ENCODE data around the gene EDAR.

The EDAR gene

DNA sequence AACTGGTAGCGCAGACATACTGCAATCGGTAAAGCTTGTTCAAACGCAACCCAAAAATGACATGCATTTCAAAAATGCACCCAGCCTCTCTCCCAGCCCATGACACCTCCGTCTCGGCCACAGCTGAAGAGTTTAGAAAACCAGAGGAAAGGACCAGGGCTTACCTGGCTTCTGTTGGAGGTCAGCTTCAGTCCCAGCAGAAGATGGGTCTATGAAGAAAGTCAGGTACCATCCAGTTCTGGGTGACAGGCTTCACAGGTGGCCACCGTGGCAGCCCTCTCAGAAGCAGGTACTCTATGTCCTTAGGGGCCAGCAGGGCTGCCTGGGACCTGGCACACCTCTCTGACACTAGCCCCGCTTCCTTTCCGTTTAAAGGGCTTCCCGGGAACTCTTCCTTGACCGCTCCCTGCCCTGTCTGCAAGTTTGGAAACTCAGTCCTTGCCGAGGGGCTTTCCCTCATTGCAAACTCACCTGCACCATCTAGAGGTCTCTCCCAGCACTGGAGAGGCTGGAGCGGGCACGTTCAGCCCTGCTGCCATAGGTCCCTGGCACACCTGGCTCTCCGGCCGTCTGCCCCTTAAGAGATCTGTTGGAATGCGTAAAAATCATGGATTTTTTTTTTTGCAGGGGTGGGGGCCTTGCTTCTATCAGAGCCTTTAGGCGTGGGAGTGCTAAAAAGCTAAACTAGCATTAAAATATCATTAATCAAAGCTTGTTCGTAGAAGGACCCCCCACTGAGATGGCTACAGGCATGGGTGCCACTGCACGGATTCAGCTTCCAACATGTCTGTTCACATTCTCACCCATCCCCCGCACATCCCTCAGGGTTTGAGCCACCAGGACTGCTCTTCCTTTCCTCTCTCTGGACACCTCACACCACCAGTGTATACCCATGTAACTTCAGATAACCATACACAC lies at the start of gene EDAR:
TSS of gene EDAR (minus strand) at position 425 of the 918 bp plus-strand sequence. CDS start 58,206 bp downstream, outside the sequence.
- TF ChIP-seq, protein P1, sequence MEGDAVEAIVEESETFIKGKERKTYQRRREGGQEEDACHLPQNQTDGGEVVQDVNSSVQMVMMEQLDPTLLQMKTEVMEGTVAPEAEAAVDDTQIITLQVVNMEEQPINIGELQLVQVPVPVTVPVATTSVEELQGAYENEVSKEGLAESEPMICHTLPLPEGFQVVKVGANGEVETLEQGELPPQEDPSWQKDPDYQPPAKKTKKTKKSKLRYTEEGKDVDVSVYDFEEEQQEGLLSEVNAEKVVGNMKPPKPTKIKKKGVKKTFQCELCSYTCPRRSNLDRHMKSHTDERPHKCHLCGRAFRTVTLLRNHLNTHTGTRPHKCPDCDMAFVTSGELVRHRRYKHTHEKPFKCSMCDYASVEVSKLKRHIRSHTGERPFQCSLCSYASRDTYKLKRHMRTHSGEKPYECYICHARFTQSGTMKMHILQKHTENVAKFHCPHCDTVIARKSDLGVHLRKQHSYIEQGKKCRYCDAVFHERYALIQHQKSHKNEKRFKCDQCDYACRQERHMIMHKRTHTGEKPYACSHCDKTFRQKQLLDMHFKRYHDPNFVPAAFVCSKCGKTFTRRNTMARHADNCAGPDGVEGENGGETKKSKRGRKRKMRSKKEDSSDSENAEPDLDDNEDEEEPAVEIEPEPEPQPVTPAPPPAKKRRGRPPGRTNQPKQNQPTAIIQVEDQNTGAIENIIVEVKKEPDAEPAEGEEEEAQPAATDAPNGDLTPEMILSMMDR (conservative IDR thresholded peaks at IDR 0.05), result peak; percentile 91
- peak within 1 kb of the TSS; percentile 15; the same call in 1 of the 2 replicates for H3K27ac ChIP-seq

DNA sequence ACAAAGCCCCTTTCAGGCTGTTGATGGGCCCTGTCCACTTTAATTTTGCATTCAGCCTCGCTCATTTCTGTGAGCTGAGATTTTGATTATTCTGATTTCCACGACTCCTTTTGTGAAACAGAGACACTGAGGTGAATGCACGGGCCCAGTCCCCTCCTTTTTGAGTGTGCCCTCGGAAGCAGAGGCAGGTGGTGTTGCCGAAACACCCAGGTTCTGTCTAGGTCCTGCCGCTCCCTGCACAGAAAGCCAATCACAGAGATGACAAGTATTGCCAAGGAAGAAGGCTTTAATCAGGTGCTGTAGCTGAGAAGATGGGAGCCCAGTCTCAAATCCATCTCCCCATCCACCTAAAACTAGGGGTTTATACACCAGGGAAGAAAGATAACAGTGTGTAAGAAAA lies 44.2 kb upstream of the EDAR start:
- TF ChIP-seq, protein P1 (conservative IDR thresholded peaks at IDR 0.05), result no peak

DNA sequence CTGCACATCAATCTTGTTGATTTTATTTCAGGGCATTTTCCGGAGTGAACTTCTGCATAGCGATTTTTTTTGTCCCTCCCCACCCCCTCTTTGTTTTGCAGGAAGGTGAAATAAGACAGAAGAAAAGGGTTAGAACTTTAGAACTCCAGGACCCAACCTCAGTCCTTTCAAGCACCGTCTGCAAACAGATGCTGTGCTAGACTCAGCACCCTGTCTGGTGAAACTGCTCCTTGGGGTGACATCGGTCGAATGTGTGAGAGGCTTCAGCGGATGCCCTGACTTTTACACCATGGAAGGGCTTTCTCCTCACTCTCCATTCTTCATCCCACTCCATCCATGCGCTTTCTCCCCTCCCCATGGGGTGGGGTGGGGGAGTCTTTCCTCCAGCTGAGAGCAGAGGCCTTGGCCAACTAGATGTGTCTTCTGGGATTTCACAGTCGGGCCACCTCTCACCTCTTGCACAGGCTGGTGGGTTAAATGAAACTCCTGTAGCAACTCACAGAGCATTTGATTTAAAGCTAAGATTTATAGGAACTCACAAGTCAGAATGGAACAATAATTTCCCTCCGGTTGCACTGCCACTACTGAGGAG lies 43.3 kb upstream of the EDAR start:
- H3K27ac ChIP-seq, result peak overlapping the region; percentile 66
- TF ChIP-seq, protein P1 (conservative IDR thresholded peaks at IDR 0.05), result no peak

More for the DNA sequence above, 44.2 kb upstream of the EDAR start:
- H3K27ac ChIP-seq, result no peak overlapping the region; the same call in 1 of the 2 replicates

DNA sequence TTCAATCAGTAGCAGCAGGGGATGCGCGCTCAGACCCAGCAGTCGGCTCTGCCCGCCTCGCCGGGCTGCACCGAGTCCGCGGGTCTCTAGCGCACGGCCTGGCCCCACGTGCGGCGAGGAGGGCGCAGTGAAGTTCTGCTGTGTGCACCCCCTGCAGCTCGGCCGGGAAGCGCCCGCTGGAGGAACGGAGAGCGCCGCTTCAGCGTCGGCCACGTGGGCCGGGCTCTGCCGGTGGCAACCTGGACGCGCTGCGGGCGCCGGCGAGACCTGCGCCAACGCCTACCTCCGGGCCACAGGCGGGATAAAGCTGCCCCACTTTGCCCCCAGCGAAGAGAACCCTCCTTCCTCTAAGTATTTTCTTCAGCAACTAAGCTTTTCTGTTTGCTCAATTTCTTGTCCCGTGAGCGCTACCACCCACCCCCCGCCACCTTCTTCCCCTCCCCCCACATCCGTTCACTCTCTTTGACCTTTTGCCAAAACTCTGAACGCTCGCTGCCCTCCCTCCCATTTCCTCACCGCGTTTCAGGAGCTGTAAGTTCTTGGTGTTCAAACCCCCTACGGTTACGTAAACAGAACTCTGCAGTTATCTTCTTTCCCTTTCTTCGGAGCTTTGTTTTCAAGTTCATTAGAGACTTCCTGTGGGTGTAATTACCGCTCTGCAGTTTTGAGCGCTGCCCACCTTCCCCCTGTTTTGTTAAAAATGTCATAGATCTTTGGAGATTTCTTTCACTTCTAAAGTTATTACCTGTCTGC lies 42.6 kb upstream of the EDAR start:
- H3K27ac ChIP-seq, result peak overlapping the region; percentile 66
- TF ChIP-seq, protein P1 (conservative IDR thresholded peaks at IDR 0.05), result 0 out of 2 replicates have a peak, but pooled peaks have one; percentile 12

DNA sequence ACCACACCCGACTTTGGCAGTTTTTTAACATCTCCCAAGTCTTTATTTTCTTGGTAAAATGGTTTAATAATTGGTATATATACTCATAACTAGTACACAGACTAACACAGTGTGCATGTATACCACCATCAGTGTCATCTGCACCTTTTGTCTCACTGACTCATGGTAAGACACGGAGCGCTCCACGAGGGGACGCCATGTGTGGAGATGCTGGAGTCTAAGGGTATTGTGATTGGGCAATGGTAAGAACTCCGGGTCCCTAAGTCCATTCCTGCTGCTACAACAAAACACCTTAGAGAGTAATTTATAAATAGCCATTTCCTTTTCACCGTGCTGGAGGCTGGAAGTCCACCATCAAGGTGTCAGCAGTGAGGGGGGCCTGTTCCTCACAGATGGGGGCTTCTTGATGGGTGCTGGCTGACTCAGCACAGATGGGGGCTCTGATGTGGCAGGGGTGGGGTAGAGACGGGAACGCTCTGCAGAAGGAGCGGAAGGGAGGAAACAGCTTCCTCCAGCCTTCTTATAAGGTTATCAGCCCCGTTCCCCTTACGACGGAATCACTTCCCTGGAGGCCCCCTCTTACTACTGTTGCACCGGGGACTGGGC lies 42.0 kb upstream of the EDAR start:
- H3K27ac ChIP-seq, result peak overlapping the region; percentile 66
- TF ChIP-seq, protein P1 (conservative IDR thresholded peaks at IDR 0.05), result no peak

DNA sequence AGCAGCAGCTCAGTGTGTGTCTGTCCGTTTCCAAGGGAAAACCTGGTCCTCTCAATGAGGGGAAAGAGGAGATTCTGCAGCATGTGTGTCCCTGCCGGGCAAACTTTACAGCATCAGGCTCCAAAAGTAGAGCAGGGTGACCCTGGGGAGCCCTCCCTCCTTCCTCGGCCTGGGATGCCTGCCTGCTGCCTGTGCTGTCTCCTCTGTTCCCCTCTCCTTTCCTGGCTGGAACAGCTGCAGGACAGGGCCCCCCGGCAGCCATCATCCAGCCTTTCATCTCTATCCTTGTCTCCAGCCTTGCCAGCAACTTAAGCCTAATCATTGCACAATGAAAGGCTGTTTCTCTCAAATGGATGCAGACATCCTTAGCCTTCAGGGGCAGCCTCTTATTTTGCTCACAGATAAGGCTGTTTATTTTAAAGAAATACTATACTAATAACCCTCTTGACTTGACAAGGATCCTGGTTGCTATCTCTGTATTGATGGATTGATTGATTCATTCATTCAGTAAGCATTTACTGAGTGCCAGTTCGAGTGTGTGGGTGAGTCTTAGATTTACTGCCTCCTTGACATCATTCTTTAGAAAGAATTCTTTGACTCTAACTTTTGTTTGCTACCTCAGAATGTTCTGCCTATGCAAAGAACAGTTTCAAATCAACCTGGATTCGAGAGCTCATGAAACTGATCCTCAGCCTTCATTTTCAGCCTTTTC lies 40.6 kb upstream of the EDAR start:
- H3K27ac ChIP-seq, result no peak overlapping the region
- TF ChIP-seq, protein P1 (conservative IDR thresholded peaks at IDR 0.05), result no peak

Data from VCaP (cell line).